ENCODE data around the gene ERCC6L2. TPM values are rescaled to one million over a fixed set of nuclear protein-coding genes. Genes with fewer than 3 reads are reported as not detected.

ERCC6L2 gene
- total RNA-seq, 1 experiment from 2014 or later: 45.4 TPM

- peaks cover 32% of the 10 kb centered on the region for H3K36me3 Mint-ChIP-seq (ENCODE audit: insufficient read depth, unreplicated experiment)
- TF ChIP-seq CTCF (IDR thresholded peaks at IDR 0.05; ENCODE audit: insufficient read depth in 1 of 2, low read depth in 1 of 2, low read length in 1 of 2, severe bottlenecking in 1 of 2, unreplicated experiment in 1 of 2): no peak
- no peaks in the 10 kb centered on the region for H3K27me3 ChIP-seq (replicated peaks; ENCODE audit: control insufficient read depth, insufficient read depth, low read length)
- H3K4me3 Mint-ChIP-seq (ENCODE audit: unreplicated experiment): no peak overlapping the region
- ChIA-PET CTCF (no interaction called here), POLR2A (no interaction called here)
- H3K9me3 ChIP-seq: no peaks in the 10 kb centered on the region
- no TSS peak for BruUV-seq (replicated peaks)
- peaks cover 2% of the 10 kb centered on the region for H3K9me3 Mint-ChIP-seq (ENCODE audit: unreplicated experiment)
- H3K4me1 Mint-ChIP-seq (ENCODE audit: low read depth, unreplicated experiment): no peaks in the 10 kb centered on the region
- no peaks in the 10 kb centered on the region for H3K27me3 Mint-ChIP-seq (ENCODE audit: insufficient read depth, unreplicated experiment)
- peaks cover 3% of the 10 kb centered on the region; the same call in 1 of the 2 replicates for H3K36me3 ChIP-seq (ENCODE audit: control insufficient read depth, insufficient read depth, low read length)
- DNase-seq: no peak
- intact Hi-C loops (cut with micrococcal nuclease; ENCODE audit: unreplicated experiment): no loop called here
- H3K27ac Mint-ChIP-seq (ENCODE audit: unreplicated experiment): no peak overlapping the region
- no peaks in the 10 kb centered on the region for H3K4me1 ChIP-seq
- H3K4me3 ChIP-seq (ENCODE audit: low read depth, low read length): no peak overlapping the region
These were observed 61.6 kb downstream of the ERCC6L2 start for GRCh38 chr9:95937131-95937530.

GRCh38 chr9:95938724-95939123 is 63.2 kb downstream of the ERCC6L2 start:
- Histone ChIP-seq H3K9me3 (no peaks in the 10 kb centered on the region), H3K36me3 (ENCODE audit: control insufficient read depth, insufficient read depth, low read length) (peaks cover 4% of the 10 kb centered on the region), H3K4me1 (no peaks in the 10 kb centered on the region), H3K27me3 (replicated peaks; ENCODE audit: control insufficient read depth, insufficient read depth, low read length) (no peaks in the 10 kb centered on the region), H3K4me3 (ENCODE audit: low read depth, low read length) (no peak overlapping the region)
- intact Hi-C loops (cut with micrococcal nuclease; ENCODE audit: unreplicated experiment): no loop called here
- no peak for DNase-seq
- Mint-ChIP-seq H3K36me3 (ENCODE audit: insufficient read depth, unreplicated experiment) (peaks cover 33% of the 10 kb centered on the region), H3K9me3 (ENCODE audit: unreplicated experiment) (peaks cover 12% of the 10 kb centered on the region), H3K27ac (ENCODE audit: unreplicated experiment) (no peak overlapping the region), H3K27me3 (ENCODE audit: insufficient read depth, unreplicated experiment) (no peaks in the 10 kb centered on the region), H3K4me3 (ENCODE audit: unreplicated experiment) (no peak overlapping the region), H3K4me1 (ENCODE audit: low read depth, unreplicated experiment) (no peaks in the 10 kb centered on the region)
- CTCF ChIA-PET: no interaction called here
- POLR2A ChIA-PET: interaction anchor here (0.6 kb wide), 1 partner anchor 443 kb away, joined by 3 read pairs; no protein-coding TSS in a partner anchor
- BruUV-seq (replicated peaks): no TSS peak
- TF ChIP-seq CTCF (IDR thresholded peaks at IDR 0.05; ENCODE audit: insufficient read depth in 1 of 2, low read depth in 1 of 2, low read length in 1 of 2, severe bottlenecking in 1 of 2, unreplicated experiment in 1 of 2): no peak

- H3K27me3 Mint-ChIP-seq (ENCODE audit: insufficient read depth, unreplicated experiment): no peaks in the 10 kb centered on the region
- no peaks in the 10 kb centered on the region for H3K4me1 ChIP-seq
- no peaks in the 10 kb centered on the region for H3K27me3 ChIP-seq (replicated peaks; ENCODE audit: control insufficient read depth, insufficient read depth, low read length)
- ChIA-PET CTCF (no interaction called here), POLR2A (no interaction called here)
- no peaks in the 10 kb centered on the region for H3K9me3 ChIP-seq
- peaks cover 5% of the 10 kb centered on the region for H3K36me3 ChIP-seq (ENCODE audit: control insufficient read depth, insufficient read depth, low read length)
- DNase-seq: no peak
- no peak for TF ChIP-seq CTCF (IDR thresholded peaks at IDR 0.05; ENCODE audit: insufficient read depth in 1 of 2, low read depth in 1 of 2, low read length in 1 of 2, severe bottlenecking in 1 of 2, unreplicated experiment in 1 of 2)
- H3K4me3 ChIP-seq (ENCODE audit: low read depth, low read length): no peak overlapping the region
- no peak overlapping the region for H3K27ac Mint-ChIP-seq (ENCODE audit: unreplicated experiment)
- intact Hi-C loops (cut with micrococcal nuclease; ENCODE audit: unreplicated experiment): no loop called here
- H3K4me3 Mint-ChIP-seq (ENCODE audit: unreplicated experiment): no peak overlapping the region
- peaks cover 15% of the 10 kb centered on the region for H3K9me3 Mint-ChIP-seq (ENCODE audit: unreplicated experiment)
- no peaks in the 10 kb centered on the region for H3K4me1 Mint-ChIP-seq (ENCODE audit: low read depth, unreplicated experiment)
- peaks cover 37% of the 10 kb centered on the region for H3K36me3 Mint-ChIP-seq (ENCODE audit: insufficient read depth, unreplicated experiment)
- BruUV-seq (replicated peaks): no TSS peak
These were observed 64.0 kb downstream of the ERCC6L2 start for GRCh38 chr9:95939472-95939871.
